Measurements from ENCODE around the gene OVOL1.

The OVOL1 gene

GRCh38 chr11:65777821-65778361, 9.0 kb upstream of the OVOL1 start:
- DNase-seq (ENCODE audit: low read depth in 2 of 2), result no peak

- no peak for DNase-seq (ENCODE audit: low read depth in 2 of 2)
Observed at GRCh38 chr11:65778431-65778900, 8.4 kb upstream of the OVOL1 start.

- DNase-seq (ENCODE audit: low read depth in 2 of 2), result no peak
Observed at GRCh38 chr11:65778901-65779668, 7.8 kb upstream of the OVOL1 start.

DNA sequence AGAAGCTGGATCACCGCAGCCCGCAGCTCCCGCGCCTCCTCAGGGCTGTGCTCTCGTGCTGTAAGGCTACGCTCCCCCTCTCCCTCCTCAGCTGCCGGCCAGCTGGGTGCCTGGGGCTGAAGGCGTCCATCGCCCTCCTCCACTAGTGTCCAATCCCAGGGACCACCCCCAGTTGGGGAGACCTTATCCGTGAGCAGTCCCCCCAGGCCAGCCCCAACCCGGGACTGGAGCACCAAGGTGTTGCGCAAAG, 7.3 kb upstream of the OVOL1 start:
- DNase-seq (ENCODE audit: low read depth in 2 of 2), result no peak

GRCh38 chr11:65779919-65780769, 6.7 kb upstream of the OVOL1 start:
- DNase-seq (ENCODE audit: low read depth in 2 of 2), result peak; percentile 80 to 84

DNA sequence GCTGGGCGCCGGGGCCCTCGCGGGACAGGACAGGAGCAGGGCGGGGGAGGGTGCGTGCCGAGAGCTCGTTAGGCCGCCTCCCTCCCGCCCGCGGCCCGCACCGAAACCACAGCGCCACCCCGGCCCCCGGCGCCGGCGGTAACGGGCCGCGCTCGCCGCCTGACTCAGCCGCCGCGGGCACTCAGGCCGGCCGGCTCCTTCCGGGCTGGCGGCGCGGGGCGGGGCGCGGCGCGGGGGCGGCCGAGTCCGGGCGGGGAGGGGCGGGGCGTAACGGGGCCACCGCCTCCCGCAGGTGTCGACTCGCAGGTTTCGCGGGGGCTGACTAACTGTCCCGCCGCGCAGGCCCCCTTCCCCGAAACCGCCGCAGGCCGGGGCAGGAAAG, 6.1 kb upstream of the OVOL1 start, which contains the start of gene AP5B1:
Gene AP5B1, minus strand, starts transcription at position 207 of the 382 bp plus-strand sequence. CDS start 385 bp downstream, outside the sequence.
- peak; percentile 63 to 68 for DNase-seq (ENCODE audit: low read depth in 2 of 2)

DNA sequence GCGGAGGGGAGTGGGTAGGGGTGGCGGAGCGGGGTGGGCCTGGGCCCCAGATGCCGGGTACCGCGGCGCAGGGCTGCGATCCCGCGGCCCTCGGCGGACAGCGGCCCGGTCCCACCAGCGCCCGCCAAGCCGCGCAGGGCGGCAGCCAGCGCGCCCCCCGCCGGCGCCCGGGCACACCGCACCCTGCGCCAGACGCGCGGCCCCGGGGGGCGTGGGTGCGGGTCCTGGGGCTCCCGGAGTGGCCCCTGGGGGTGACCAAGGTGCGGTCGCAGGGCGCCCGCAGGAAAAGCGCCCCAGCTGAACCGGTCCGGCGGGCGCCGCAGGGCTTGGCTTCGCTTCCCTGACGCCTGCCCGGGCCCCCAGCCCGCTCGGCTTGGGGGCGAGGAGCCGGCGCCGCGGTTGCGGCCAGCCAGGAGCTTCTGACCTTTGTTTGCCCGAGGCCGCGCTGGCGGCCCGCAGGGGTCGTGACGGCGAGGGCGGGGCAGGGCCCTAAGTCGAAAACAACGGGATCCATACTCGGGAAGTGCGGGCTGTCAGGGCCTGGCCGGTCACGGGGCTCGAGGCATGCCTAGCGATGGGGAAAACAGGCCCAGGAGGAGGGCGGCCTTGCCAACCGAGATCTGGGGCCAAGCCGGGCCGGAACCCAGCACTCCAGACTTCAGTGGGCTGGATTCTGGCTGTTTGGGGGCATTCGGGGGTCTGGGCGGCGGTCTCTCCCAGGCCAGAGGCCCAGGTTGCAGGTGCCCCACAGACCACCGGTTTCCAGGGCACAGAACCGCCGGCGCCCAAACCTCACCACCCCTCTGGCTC, 5.5 kb upstream of the OVOL1 start:
- DNase-seq (ENCODE audit: low read depth in 2 of 2), result no peak

DNA sequence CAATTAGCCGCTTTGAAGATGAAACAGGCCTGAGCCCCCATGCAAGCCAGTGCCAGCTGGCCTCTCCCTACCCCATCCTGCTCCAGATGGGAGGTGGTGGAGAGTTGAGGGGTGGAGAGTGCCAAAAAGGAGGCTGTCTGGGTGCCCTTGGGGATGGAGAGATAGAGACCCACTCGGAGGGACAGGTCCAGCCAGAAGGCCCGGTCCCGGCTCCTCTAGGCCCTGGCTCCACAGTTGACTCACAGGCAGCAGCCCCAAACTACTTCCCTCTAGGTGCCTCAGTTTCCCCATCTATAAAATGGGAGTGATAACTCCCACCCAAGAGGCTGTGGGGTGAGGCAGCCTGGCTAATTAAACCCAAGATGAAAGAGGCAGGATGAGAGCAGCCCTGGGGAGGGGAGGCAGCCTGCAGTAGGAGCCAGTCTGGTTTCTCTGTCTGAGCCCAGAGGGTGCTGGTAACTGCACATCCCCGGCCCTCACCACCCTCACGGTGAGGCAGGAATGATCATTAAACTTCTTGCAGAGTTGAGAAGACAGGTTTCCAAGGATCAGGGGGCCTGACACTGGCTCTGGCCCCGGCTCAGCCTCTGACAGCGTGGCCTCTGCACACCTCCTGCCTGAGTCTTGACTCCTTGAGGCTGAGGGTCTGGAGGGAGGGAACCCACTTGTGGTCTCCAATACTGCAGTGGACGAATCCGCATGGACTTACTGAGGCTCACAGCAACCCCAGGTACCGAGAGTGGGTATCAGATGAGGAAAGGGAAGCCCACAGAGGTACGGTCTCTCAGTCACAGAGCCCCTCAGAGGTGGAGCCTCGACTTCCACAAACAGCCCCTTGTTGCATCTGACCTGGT, 4.7 kb upstream of the OVOL1 start:
- DNase-seq (ENCODE audit: low read depth in 2 of 2), result no peak

DNA sequence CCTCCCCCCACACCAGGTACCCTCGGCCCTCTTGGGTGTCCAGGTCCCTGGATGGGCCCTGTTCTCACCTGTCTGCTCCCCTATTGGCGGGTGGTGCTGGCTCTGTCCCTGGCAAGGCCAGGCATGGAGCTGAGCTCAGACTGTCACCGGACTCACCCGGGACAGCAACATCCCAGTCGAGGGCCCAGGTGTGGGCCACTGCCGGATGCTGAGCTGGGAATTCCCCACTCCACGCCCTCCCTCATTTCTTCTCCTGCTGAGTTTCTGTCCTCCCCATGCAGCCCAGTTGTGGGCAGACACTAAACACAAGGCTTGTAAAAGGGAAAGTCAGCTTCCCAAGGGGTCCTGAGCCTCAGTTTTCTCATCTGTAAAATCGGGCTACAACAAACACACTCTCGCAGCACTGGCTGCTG, 4.0 kb upstream of the OVOL1 start:
- DNase-seq (ENCODE audit: low read depth in 2 of 2), result no peak

GRCh38 chr11:65785319-65786007, 1.4 kb upstream of the OVOL1 start:
- no peak for DNase-seq (ENCODE audit: low read depth in 2 of 2)

DNA sequence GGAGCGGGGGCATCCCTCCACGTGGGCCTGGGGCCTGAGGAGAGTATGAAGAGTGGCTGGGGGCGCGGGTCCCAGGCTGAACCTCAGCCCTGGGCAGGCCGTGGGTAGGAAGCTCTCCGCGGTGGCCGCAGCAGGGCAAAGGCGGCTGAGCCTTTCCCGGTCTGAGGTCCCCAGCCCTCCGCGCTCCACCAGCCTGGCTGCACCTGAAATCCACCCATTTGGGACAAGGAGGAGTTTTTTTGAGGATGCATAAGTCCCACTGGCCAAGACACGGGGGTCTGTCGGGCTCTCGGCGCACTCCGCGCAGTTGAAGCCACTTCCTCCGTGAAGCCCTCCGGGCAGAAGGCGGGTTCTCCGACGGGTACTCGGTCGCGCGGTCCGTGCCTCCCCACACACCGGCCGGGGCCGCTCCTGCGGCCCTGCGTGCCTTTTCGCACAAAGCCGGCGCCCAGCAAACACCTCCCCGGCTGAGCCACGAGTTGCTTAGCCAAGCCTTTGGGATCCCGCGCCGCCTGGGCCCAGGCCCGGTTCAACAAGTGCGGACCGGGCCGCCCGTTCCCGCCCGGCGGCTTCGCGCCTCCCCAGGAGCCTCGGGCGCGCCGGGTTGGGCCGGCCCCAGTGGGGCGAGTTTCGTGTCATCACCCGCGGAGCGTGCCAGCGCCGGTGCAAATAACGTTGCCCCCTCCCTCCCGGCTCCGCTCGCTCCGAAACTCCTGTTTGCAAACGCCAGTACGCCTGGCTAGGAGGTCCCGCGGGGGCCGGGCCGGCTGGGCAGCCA, 666 bp upstream of the OVOL1 start:
- DNase-seq (ENCODE audit: low read depth in 2 of 2), result no peak

DNA sequence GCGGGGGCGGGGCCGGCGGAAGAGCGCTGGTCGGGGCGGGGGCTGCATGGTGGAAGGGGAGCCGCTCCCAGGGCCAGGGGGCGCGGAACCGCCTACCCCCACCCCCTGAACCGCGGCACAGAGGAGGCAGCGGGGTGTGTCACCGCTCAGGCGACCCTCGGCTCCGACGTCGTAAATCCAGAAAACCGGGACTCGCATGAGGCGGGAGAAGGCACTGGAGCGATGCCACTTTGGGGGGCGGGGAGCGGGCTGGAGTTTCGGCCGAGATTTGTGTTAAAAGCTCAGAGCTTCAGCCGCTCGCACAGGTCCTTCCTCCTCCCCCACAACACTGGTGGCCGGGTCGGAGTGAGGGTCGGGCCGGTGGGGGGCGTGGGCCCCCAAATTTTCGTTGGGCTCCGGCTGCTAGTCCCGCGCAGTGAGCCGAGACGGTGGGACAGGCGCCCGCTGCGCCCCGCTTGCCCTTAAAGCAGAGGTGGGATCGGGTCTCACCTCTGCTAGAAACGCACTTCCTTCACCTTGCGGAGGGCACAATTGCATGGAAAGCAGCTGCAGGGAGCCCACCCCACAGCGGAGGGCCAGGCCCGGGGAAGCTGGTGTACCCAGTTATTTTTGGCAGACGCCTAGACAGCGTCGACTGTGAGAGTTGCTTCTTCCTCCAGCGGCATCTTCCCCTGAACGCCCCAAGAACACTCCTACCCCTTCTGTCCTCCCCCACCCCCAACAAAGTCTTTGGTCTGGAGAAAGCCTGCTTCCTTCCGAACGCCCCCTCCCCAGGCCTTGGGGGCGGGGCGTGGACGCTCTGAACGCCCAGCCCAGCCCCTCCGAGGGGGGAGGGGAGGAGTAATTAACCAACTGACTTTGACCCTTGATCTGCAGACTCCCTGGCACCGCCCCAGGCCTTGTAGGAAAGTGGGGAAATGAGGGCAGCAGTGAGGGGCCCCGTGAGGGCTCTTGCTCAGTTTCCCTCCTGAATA, 1.1 kb downstream of the OVOL1 start:
- no peak for DNase-seq (ENCODE audit: low read depth in 2 of 2)

DNA sequence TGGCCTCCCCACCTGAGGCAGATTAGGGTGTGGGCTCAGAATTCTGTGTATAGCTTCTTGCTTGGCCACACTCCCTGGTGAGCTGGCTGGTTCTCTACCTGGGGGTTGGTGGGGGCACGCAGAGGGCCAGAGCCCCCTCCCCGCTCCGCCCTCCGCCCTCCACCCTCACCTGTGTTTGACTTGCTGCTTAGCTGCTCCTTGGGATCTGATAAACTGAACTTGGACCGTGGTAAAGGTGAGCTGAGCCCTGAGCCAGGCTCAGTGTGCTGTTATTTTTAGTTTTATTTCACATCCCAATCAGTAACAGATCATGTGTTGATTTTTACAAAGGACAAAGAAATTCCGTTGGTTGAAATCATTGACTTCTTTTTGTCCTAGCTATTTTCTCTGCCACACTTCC, 2.0 kb downstream of the OVOL1 start:
- DNase-seq (ENCODE audit: low read depth in 2 of 2), result no peak

GRCh38 chr11:65789230-65790103, 2.6 kb downstream of the OVOL1 start:
- no peak for DNase-seq (ENCODE audit: low read depth in 2 of 2)

DNA sequence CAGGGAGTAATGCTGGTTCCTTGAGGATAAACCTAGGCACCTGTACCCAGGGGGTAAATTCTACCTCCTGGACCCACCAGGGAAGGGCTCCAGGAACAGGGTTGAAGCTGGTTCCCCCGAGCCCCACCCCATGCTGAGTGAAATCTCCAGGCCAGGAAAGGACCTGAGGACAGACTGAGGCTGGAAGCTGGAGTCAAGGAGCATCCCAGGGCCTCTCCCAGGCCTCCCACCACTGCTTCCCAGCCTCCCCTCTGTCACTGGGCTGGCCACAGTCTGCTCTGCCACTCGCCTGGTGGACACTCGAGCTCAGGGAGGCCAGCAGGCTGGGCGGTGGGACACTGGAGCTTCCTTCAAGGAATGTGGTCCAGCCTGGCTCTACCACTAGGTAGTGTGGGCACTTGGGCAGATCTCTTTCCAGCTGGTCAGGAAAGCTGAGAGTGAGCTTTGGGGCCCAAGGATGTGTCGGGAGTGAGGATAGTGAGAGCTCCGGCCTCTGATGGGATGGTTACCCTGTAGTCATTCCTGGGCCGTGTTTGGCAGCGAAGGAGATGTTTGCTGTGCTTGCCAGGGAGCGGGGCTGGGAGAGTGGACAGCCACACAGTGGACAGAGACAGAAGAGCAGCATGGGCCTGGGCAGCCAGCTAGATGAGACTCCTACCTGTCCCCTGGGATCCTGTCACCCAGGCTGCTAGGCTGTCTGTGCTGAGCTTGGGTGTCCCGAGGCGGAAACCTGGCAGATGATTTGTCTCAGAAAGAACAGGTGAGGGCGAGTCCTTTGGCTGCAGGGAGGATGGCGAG, 3.4 kb downstream of the OVOL1 start:
- no peak for DNase-seq (ENCODE audit: low read depth in 2 of 2)

DNA sequence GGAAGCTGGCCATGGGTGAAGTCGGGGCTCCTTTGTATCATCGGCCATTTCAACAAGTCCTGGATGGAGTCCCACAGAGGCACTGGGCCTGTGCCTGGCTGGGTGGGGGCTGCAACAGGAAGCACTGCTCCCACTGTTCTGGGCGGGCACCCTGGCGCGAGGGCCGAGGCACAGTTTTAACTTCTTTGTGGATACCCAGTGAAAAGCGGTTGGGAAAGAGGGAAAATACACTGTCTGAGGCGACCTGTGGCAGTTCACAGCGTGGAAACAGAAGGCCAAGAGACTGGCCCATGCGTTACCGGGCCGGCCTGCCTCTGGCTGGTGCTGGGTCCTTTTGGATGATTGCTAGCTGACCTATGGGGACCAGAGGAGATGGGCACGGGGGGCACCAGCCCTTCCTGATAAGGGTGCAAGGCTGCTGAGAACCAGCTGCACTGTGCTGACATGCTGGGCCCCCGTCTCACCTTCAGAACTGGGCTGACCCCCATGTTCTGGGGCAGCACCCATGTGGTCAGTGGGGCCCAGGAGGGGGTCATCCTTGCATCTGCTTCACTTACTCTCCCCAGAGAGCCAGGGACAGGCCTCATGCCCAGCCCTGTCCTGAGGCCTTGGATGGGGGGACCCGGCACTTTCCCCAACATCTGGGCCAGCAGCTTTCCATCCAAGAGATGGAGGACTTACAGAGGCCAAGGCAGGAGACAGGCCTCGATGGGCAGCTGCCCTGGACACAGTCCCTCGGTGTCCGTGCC, 4.2 kb downstream of the OVOL1 start:
- no peak for DNase-seq (ENCODE audit: low read depth in 2 of 2)
